CD8-positive, alpha-beta memory T cell (primary cell): ENCODE measurements around the gene RXFP1. TPM values are rescaled to one million over a fixed set of nuclear protein-coding genes. Genes with fewer than 3 reads are reported as not detected.

Source experiments
- CTCF ChIA-PET: fragments of 350-600 bp; sonication (Branson Sonifier 250); formaldehyde crosslinking; loops from one replicate; lab custom pipeline; 2021; ENCODE audit warnings: antibody characterized with exemption; lab: Charles Lee
- POLR2A ChIA-PET: fragments of 350-600 bp; sonication (Branson Sonifier 250); formaldehyde crosslinking; loops from one replicate; lab custom pipeline; 2021; ENCODE audit warnings: antibody characterized with exemption; lab: Charles Lee
- DNase-seq, 5 donors: peaks; one replicate each; pipeline versions ENCODE4 v3.0.0 to v3.0.0-alpha.2; 2020 to 2022; ENCODE audit warnings: mixed read lengths in 1 of 5
- H3K27ac ChIP-seq: one replicate; pipeline ENCODE4 v1.7.0; 2013; ENCODE audit warnings: low read depth, mild to moderate bottlenecking, low read length, moderate library complexity
- H3K27me3 ChIP-seq: 2 replicates; pipeline ENCODE4 v1.7.0; 2013; ENCODE audit warnings: low read length, mild to moderate bottlenecking; ENCODE audit not compliant: insufficient read depth, poor library complexity, severe bottlenecking
- H3K36me3 ChIP-seq: 2 replicates; pipeline ENCODE4 v1.7.0; 2013; ENCODE audit warnings: mild to moderate bottlenecking, low read length, moderate library complexity; ENCODE audit not compliant: insufficient read depth
- H3K4me1 ChIP-seq: 2 replicates; pipeline ENCODE4 v1.7.0; 2013; ENCODE audit warnings: mild to moderate bottlenecking, low read length, moderate library complexity; ENCODE audit not compliant: insufficient read depth
- H3K4me3 ChIP-seq: 2 replicates; pipeline ENCODE4 v1.7.0; 2013; ENCODE audit warnings: mild to moderate bottlenecking, low read length
- H3K9me3 ChIP-seq: 2 replicates; pipeline ENCODE4 v1.7.0; 2013; ENCODE audit warnings: mild to moderate bottlenecking, low read length
- H3K27ac Mint-ChIP-seq, 8 donors: one replicate each; pipeline ENCODE4 v1.8.0; 2020 to 2021; ENCODE audit warnings: mixed read lengths in 8 of 8, mild to moderate bottlenecking in 6 of 8, inconsistent platforms in 3 of 8, moderate library complexity in 3 of 8
- H3K27me3 Mint-ChIP-seq, 2 donors: one replicate each; pipeline ENCODE4 v1.8.0; 2020 to 2021; ENCODE audit warnings: mixed read lengths in 2 of 2, mild to moderate bottlenecking in 1 of 2, moderate library complexity in 1 of 2
- H3K36me3 Mint-ChIP-seq, 3 donors: one replicate each; pipeline ENCODE4 v1.8.0; 2020 to 2021; ENCODE audit warnings: mixed read lengths in 3 of 3, inconsistent platforms in 1 of 3, mild to moderate bottlenecking in 1 of 3
- H3K4me1 Mint-ChIP-seq, 3 donors: one replicate each; pipeline ENCODE4 v1.8.0; 2020 to 2021; ENCODE audit warnings: mixed read lengths in 3 of 3, inconsistent platforms in 1 of 3, mild to moderate bottlenecking in 1 of 3
- H3K4me3 Mint-ChIP-seq, 7 donors: one replicate each; pipeline ENCODE4 v1.8.0; 2020 to 2021; ENCODE audit warnings: mixed read lengths in 7 of 7, mild to moderate bottlenecking in 6 of 7, moderate library complexity in 4 of 7, inconsistent platforms in 2 of 7
- H3K9me3 Mint-ChIP-seq, 5 donors: one replicate each; pipeline ENCODE4 v1.8.0; 2020 to 2022; ENCODE audit warnings: mixed read lengths in 5 of 5, mild to moderate bottlenecking in 3 of 5, moderate library complexity in 2 of 5, inconsistent platforms in 1 of 5
- polyA plus RNA-seq: library from polyadenylated mRNA; unstranded; fragments of 300-500 nt; fragmentation: Illumina TruSeq; gene quantifications from one replicate; pipeline ENCODE4 v1.2.3, GENCODE V29; 2021
- total RNA-seq, 2 experiments: library from RNA; stranded (reverse); gene quantifications; one replicate each; pipeline ENCODE4 v1.2.3, GENCODE V29; 2021

RXFP1 gene
- total and polyA plus RNA-seq, 3 experiments from 2014 or later = not detected

GRCh38 chr4:158670975-158671664 is 149.4 kb downstream of the RXFP1 start:
- POLR2A ChIA-PET = no interaction called here
- Mint-ChIP-seq H3K27ac (peak overlapping the region; percentile 87 to 100 (median 98)), H3K9me3 (no peaks in the 10 kb centered on the region), H3K4me3 (peak overlapping the region; percentile 91 to 97 (median 93)), H3K36me3 (peaks cover 0 to 14% (median 2%) of the 10 kb centered on the region in 3 donors), H3K4me1 (peaks cover 20 to 38% (median 26%) of the 10 kb centered on the region in 3 donors), H3K27me3 (peaks cover 0 to 3% of the 10 kb centered on the region in 2 donors)
- peaks cover 15% of the 10 kb centered on the region for H3K4me1 ChIP-seq
- peak overlapping the region; percentile 91 for H3K27ac ChIP-seq
- H3K9me3 ChIP-seq = no peaks in the 10 kb centered on the region
- CTCF ChIA-PET = no interaction called here
- H3K4me3 ChIP-seq = peak overlapping the region; percentile 77
- H3K27me3 ChIP-seq = no peaks in the 10 kb centered on the region
- no peaks in the 10 kb centered on the region for H3K36me3 ChIP-seq
- peak; percentile 39 to 77 (median 64) for DNase-seq

- Histone ChIP-seq H3K27me3 (no peaks in the 10 kb centered on the region), H3K4me1 (peaks cover 15% of the 10 kb centered on the region), H3K9me3 (no peaks in the 10 kb centered on the region), H3K27ac (peak within 1 kb of the TSS; percentile 91), H3K36me3 (no peaks in the 10 kb centered on the region), H3K4me3 (peak within 1 kb of the TSS; percentile 77)
- Mint-ChIP-seq H3K4me1 (peaks cover 20 to 40% (median 31%) of the 10 kb centered on the region in 3 donors), H3K27me3 (peaks cover 0 to 3% of the 10 kb centered on the region in 2 donors), H3K36me3 (peaks cover 0 to 14% (median 2%) of the 10 kb centered on the region in 3 donors), H3K9me3 (no peaks in the 10 kb centered on the region), H3K27ac (peak within 1 kb of the TSS; percentile 87 to 100 (median 98)), H3K4me3 (peak within 1 kb of the TSS; percentile 91 to 97 (median 93))
- no peak for DNase-seq
- POLR2A ChIA-PET = no interaction called here
- CTCF ChIA-PET = no interaction called here
Measured at GRCh38 chr4:158671665-158671914, 149.9 kb downstream of the RXFP1 start, which contains the start of gene C4orf46. TSS of gene C4orf46 (minus strand) at chr4:158671887. CDS start at chr4:158671801, 86 bp downstream.

- Histone ChIP-seq H3K9me3 (no peaks in the 10 kb centered on the region), H3K36me3 (no peaks in the 10 kb centered on the region), H3K4me1 (peaks cover 15% of the 10 kb centered on the region), H3K27ac (peak within 1 kb of the TSS; percentile 91), H3K4me3 (peak within 1 kb of the TSS; percentile 77), H3K27me3 (no peaks in the 10 kb centered on the region)
- peak within 1 kb of the TSS; percentile 87 to 100 (median 98) for H3K27ac Mint-ChIP-seq
- ChIA-PET POLR2A (no interaction called here), CTCF (no interaction called here)
- peaks cover 22 to 43% (median 32%) of the 10 kb centered on the region in 3 donors for H3K4me1 Mint-ChIP-seq
- peak within 1 kb of the TSS; percentile 91 to 97 (median 93) for H3K4me3 Mint-ChIP-seq
- peaks cover 0 to 14% (median 2%) of the 10 kb centered on the region in 3 donors for H3K36me3 Mint-ChIP-seq
- peaks cover 0 to 3% of the 10 kb centered on the region in 2 donors for H3K27me3 Mint-ChIP-seq
- peak; percentile 96 to 99 (median 98) for DNase-seq
- no peaks in the 10 kb centered on the region for H3K9me3 Mint-ChIP-seq
Measured at GRCh38 chr4:158671915-158672806, 150.5 kb downstream of the RXFP1 start, which contains the start of gene ETFDH. TSS of gene ETFDH (plus strand) at chr4:158672296. CDS start at chr4:158672457, 161 bp downstream.

GRCh38 chr4:158673633-158674032 is 152.0 kb downstream of the RXFP1 start:
- no peaks in the 10 kb centered on the region for H3K9me3 Mint-ChIP-seq
- no peak for DNase-seq
- no peak overlapping the region for H3K4me3 ChIP-seq
- no peaks in the 10 kb centered on the region for H3K27me3 ChIP-seq
- ChIA-PET POLR2A (no interaction called here), CTCF (no interaction called here)
- H3K4me1 Mint-ChIP-seq = peaks cover 23 to 43% (median 37%) of the 10 kb centered on the region in 3 donors
- no peaks in the 10 kb centered on the region for H3K9me3 ChIP-seq
- no peak overlapping the region for H3K27ac ChIP-seq
- H3K27me3 Mint-ChIP-seq = peaks cover 0 to 3% of the 10 kb centered on the region in 2 donors
- H3K36me3 Mint-ChIP-seq = peaks cover 0 to 14% (median 2%) of the 10 kb centered on the region in 3 donors
- peak overlapping the region in 1 of 8 donors; percentile 24 for H3K27ac Mint-ChIP-seq
- H3K4me1 ChIP-seq = peaks cover 15% of the 10 kb centered on the region
- peak overlapping the region in 2 of 7 donors; percentile 22 to 28 for H3K4me3 Mint-ChIP-seq
- H3K36me3 ChIP-seq = no peaks in the 10 kb centered on the region

- peaks cover 15 to 32% (median 26%) of the 10 kb centered on the region in 3 donors for H3K4me1 Mint-ChIP-seq
- Histone ChIP-seq H3K4me3 (no peak overlapping the region), H3K4me1 (peaks cover 8% of the 10 kb centered on the region), H3K27ac (no peak overlapping the region), H3K27me3 (no peaks in the 10 kb centered on the region), H3K9me3 (no peaks in the 10 kb centered on the region), H3K36me3 (no peaks in the 10 kb centered on the region)
- H3K27ac Mint-ChIP-seq = no peak overlapping the region
- peaks cover 0 to 3% of the 10 kb centered on the region in 2 donors for H3K27me3 Mint-ChIP-seq
- no peaks in the 10 kb centered on the region for H3K9me3 Mint-ChIP-seq
- H3K36me3 Mint-ChIP-seq = peaks cover 4 to 18% (median 7%) of the 10 kb centered on the region in 3 donors
- POLR2A ChIA-PET = no interaction called here
- CTCF ChIA-PET = no interaction called here
- no peak overlapping the region for H3K4me3 Mint-ChIP-seq
- no peak for DNase-seq
Measured at GRCh38 chr4:158676076-158676475, 154.4 kb downstream of the RXFP1 start.

GRCh38 chr4:158678767-158679166 is 157.1 kb downstream of the RXFP1 start:
- ChIA-PET CTCF (no interaction called here), POLR2A (no interaction called here)
- H3K4me1 ChIP-seq = no peaks in the 10 kb centered on the region
- H3K27ac ChIP-seq = no peak overlapping the region
- no peak for DNase-seq
- Mint-ChIP-seq H3K9me3 (no peaks in the 10 kb centered on the region), H3K27ac (no peak overlapping the region), H3K36me3 (peaks cover 4 to 18% (median 7%) of the 10 kb centered on the region in 3 donors), H3K4me3 (no peak overlapping the region), H3K4me1 (peaks cover 4 to 16% (median 14%) of the 10 kb centered on the region in 3 donors), H3K27me3 (no peaks in the 10 kb centered on the region)
- H3K9me3 ChIP-seq = no peaks in the 10 kb centered on the region
- H3K4me3 ChIP-seq = no peak overlapping the region
- H3K36me3 ChIP-seq = no peaks in the 10 kb centered on the region
- H3K27me3 ChIP-seq = no peaks in the 10 kb centered on the region

- Mint-ChIP-seq H3K4me1 (peaks cover 3 to 6% (median 3%) of the 10 kb centered on the region in 3 donors), H3K36me3 (peaks cover 5 to 25% (median 7%) of the 10 kb centered on the region in 3 donors), H3K27ac (no peak overlapping the region), H3K4me3 (no peak overlapping the region), H3K27me3 (no peaks in the 10 kb centered on the region), H3K9me3 (no peaks in the 10 kb centered on the region)
- H3K36me3 ChIP-seq = peaks cover 3% of the 10 kb centered on the region
- POLR2A ChIA-PET = no interaction called here
- no peak overlapping the region for H3K27ac ChIP-seq
- H3K27me3 ChIP-seq = no peaks in the 10 kb centered on the region
- no peak for DNase-seq
- H3K9me3 ChIP-seq = no peaks in the 10 kb centered on the region
- H3K4me1 ChIP-seq = no peaks in the 10 kb centered on the region
- CTCF ChIA-PET = interaction anchor here (1.3 kb wide), 1 partner anchor 18 kb away, joined by 3 read pairs; no protein-coding TSS in a partner anchor
- no peak overlapping the region for H3K4me3 ChIP-seq
Measured at GRCh38 chr4:158681629-158682028, 159.9 kb downstream of the RXFP1 start.
